Measurements from ENCODE around the gene EDEM3. TPM values are rescaled to one million over a fixed set of nuclear protein-coding genes. Genes with fewer than 3 reads are reported as not detected.

EDEM3 gene
- total RNA-seq, 1 experiment from 2014 or later, result 14.0 TPM

DNA sequence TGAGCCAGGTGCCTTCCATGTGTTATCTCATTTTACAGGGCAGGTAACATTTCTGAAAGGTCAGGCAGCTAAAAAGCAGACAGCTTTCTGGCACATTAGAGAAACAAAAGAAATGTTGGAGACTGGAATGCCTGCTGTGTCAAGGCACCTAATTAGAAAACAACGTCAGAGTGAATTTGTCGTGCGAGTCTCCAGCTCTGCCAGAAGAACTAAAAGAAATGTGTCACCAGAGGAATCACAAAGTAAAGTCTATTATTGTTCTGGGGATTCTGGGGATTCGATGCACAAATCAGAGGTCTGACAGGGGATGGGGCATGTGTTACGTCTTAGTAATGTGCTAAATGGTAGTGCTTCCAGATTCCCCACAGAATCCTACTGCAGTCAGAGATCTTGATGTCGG is 89.3 kb downstream of the EDEM3 start:
- Histone ChIP-seq H2BK12ac (ENCODE audit: insufficient read length, low read depth, low read length) (no peak overlapping the region), H3K9ac (ENCODE audit: extremely low read depth, insufficient read length, low read length) (no peak overlapping the region), H4K20me1 (ENCODE audit: control insufficient read depth, insufficient read depth, insufficient read length) (no peaks in the 10 kb centered on the region), H4K5ac (ENCODE audit: insufficient read length, low read depth, low read length) (no peak overlapping the region), H3K27ac (ENCODE audit: insufficient read length, low read depth, low read length) (no peak overlapping the region), H3K23me2 (ENCODE audit: insufficient read length, low read depth, low read length, poor library complexity, severe bottlenecking) (peaks cover 4% of the 10 kb centered on the region), H3K79me1 (ENCODE audit: insufficient read depth, low read depth, low read length, poor library complexity, severe bottlenecking) (no peaks in the 10 kb centered on the region), H4K91ac (ENCODE audit: insufficient read length, low read depth, low read length) (no peak overlapping the region), H3K4ac (ENCODE audit: low read depth, low read length) (no peak overlapping the region), H3K14ac (ENCODE audit: insufficient read depth, low read length) (no peak overlapping the region), H3K56ac (ENCODE audit: insufficient read length, low read depth, low read length) (no peak overlapping the region), H4K8ac (replicated peaks; ENCODE audit: insufficient read length, low read depth, low read length) (no peak overlapping the region), H3K23ac (ENCODE audit: insufficient read length, low read depth, low read length) (no peak overlapping the region), H2BK15ac (ENCODE audit: low read depth, low read length) (no peak overlapping the region), H3K4me1 (ENCODE audit: insufficient read depth, low read length) (peaks cover 5% of the 10 kb centered on the region; the same call in 1 of the 2 replicates), H2BK5ac (ENCODE audit: insufficient read length, low read length) (no peak overlapping the region), H2AK5ac (ENCODE audit: insufficient read length, low read length) (no peak overlapping the region), H3K27me3 (ENCODE audit: insufficient read depth, low read length) (no peaks in the 10 kb centered on the region), H2AFZ (ENCODE audit: low read length) (no peak overlapping the region), H3K18ac (ENCODE audit: insufficient read length, low read depth, low read length) (no peak overlapping the region), H2BK120ac (ENCODE audit: low read depth, low read length, poor library complexity, severe bottlenecking) (no peak overlapping the region), H3K79me2 (ENCODE audit: insufficient read depth, low read length) (no peaks in the 10 kb centered on the region), H3K4me2 (ENCODE audit: insufficient read depth, insufficient read length, low read length) (no peak overlapping the region), H3K9me3 (ENCODE audit: control insufficient read depth, low read depth, low read length) (no peaks in the 10 kb centered on the region), H2BK20ac (ENCODE audit: low read depth, low read length, poor library complexity, severe bottlenecking) (no peak overlapping the region), H3T11ph (ENCODE audit: low read length) (no peak overlapping the region)
- no peak for TF ChIP-seq CTCF (conservative IDR thresholded peaks at IDR 0.05)
- peak overlapping the region in 1 of 2 experiments; percentile 1; a peak in 1 of 5 replicates for H3K4me3 Mint-ChIP-seq
- no peak overlapping the region for H3K27ac Mint-ChIP-seq
- H3K9me3 Mint-ChIP-seq, result no peaks in the 10 kb centered on the region
- peaks cover 65 to 66% of the 10 kb centered on the region in 2 experiments for H3K4me1 Mint-ChIP-seq
- no peaks in the 10 kb centered on the region; a peak in 1 of 7 replicates for H3K36me3 Mint-ChIP-seq (ENCODE audit: insufficient read depth in 1 of 3, low read depth in 3 of 3)
- H3K27me3 Mint-ChIP-seq (ENCODE audit: low read depth), result peaks cover 11% of the 10 kb centered on the region; the same call in 1 of the 2 replicates
- no peak for DNase-seq
- no CpG with 5 or more reads among the region's 6 CpGs for WGBS (ENCODE audit: extremely low coverage, insufficient read length, low lambda C conversion rate)
